Measurements from ENCODE around the gene PLCG1. TPM values are rescaled to one million over a fixed set of nuclear protein-coding genes. Genes with fewer than 3 reads are reported as not detected.

The PLCG1 gene
- total and polyA plus RNA-seq, 2 donors (not counting 3 experiments of a cell fraction or from before 2014, with no cell fraction given), result 164 to 224 TPM

DNA sequence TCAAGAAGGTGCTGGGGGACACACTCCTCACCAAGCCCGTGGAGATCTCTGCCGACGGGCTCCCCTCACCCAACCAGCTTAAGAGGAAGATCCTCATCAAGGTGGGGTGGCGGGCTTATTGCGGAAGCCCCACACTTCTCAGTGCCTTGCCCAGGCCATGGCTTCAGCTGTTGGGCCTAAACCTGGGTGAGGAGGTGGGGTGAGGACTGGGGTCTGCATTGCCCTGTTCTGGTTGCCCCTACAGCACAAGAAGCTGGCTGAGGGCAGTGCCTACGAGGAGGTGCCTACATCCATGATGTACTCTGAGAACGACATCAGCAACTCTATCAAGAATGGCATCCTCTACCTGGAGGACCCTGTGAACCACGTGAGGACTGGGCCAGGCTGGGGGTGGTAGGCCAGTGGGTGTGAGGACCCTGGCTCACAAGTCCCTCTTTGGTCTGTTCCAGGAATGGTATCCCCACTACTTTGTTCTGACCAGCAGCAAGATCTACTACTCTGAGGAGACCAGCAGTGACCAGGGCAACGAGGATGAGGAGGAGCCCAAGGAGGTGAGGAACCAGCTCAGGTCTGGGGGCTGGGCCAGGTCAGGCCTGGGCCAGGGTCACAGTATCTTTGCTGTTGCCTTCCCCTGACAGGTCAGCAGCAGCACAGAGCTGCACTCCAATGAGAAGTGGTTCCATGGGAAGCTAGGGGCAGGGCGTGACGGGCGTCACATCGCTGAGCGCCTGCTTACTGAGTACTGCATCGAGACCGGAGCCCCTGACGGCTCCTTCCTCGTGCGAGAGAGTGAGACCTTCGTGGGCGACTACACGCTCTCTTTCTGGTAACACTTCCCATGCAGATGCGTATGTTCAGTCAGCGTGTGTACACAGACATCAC is 27.9 kb downstream of the PLCG1 start:
- H3K4me1 ChIP-seq (ENCODE audit: control insufficient read depth, extremely low read depth, insufficient read depth, low read length), result no peaks in the 10 kb centered on the region
- H4K20me1 ChIP-seq (replicated peaks; ENCODE audit: control insufficient read depth, extremely low read depth, insufficient read depth, low read length), result no peaks in the 10 kb centered on the region
- no peaks in the 10 kb centered on the region for H3K9me3 ChIP-seq (replicated peaks; ENCODE audit: control insufficient read depth, insufficient read depth, low read length)
- H3K27me3 ChIP-seq (ENCODE audit: control insufficient read depth in 2 of 2, insufficient read depth in 2 of 2, low read length in 2 of 2), result no peaks in the 10 kb centered on the region
- H3K36me3 ChIP-seq (ENCODE audit: control insufficient read depth in 2 of 2, extremely low read depth in 1 of 2, insufficient read depth in 2 of 2, low read length in 2 of 2), result peaks cover 31 to 82% of the 10 kb centered on the region in 2 experiments
- dilution Hi-C loops (cut with MboI; ENCODE audit: extremely low pct_ligation_motif_present, low sequenced_read_pairs), result no loop called here
- ChIA-PET CTCF (interaction anchor here (0.5 to 1.6 kb wide), 2 partner anchors 30 to 283 kb away, joined by 5 read pairs; no protein-coding TSS in a partner anchor), POLR2A (no interaction called here)
- no peak for DNase-seq (ENCODE audit: low read depth, low spot score)
- TF ChIP-seq GATA2 (IDR thresholded peaks at IDR 0.05; ENCODE audit: insufficient read depth, insufficient read length, low read depth, low read length), result no peak
- TF ChIP-seq FOS (IDR thresholded peaks at IDR 0.05; ENCODE audit: borderline replicate concordance, insufficient read depth, low read length), result no peak
- TF ChIP-seq MYC (IDR thresholded peaks at IDR 0.05; ENCODE audit: low read depth, low read length), result no peak
- TF ChIP-seq, protein P1, sequence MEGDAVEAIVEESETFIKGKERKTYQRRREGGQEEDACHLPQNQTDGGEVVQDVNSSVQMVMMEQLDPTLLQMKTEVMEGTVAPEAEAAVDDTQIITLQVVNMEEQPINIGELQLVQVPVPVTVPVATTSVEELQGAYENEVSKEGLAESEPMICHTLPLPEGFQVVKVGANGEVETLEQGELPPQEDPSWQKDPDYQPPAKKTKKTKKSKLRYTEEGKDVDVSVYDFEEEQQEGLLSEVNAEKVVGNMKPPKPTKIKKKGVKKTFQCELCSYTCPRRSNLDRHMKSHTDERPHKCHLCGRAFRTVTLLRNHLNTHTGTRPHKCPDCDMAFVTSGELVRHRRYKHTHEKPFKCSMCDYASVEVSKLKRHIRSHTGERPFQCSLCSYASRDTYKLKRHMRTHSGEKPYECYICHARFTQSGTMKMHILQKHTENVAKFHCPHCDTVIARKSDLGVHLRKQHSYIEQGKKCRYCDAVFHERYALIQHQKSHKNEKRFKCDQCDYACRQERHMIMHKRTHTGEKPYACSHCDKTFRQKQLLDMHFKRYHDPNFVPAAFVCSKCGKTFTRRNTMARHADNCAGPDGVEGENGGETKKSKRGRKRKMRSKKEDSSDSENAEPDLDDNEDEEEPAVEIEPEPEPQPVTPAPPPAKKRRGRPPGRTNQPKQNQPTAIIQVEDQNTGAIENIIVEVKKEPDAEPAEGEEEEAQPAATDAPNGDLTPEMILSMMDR (IDR thresholded peaks at IDR 0.05; ENCODE audit: extremely low read depth in 1 of 2, insufficient read depth in 1 of 2, low read depth in 1 of 2, low read length in 2 of 2), result no peak
- TF ChIP-seq EZH2 (IDR thresholded peaks at IDR 0.05; ENCODE audit: borderline replicate concordance, low read depth, low read length, severe bottlenecking), result no peak
- no peak for TF ChIP-seq JUN (IDR thresholded peaks at IDR 0.05; ENCODE audit: borderline replicate concordance, insufficient read depth, insufficient read length, low read depth)
- TF ChIP-seq, protein P2, sequence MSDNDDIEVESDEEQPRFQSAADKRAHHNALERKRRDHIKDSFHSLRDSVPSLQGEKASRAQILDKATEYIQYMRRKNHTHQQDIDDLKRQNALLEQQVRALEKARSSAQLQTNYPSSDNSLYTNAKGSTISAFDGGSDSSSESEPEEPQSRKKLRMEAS (IDR thresholded peaks at IDR 0.05; ENCODE audit: insufficient read depth, insufficient read length), result no peak
- no peak for TF ChIP-seq POLR2A (IDR thresholded peaks at IDR 0.05; ENCODE audit: low read depth, low read length)
- TF ChIP-seq POLR2AphosphoS5 (IDR thresholded peaks at IDR 0.05; ENCODE audit: insufficient read depth, low read depth, low read length), result no peak
- H3K79me2 ChIP-seq (ENCODE audit: control insufficient read depth, insufficient read depth, low read length), result no peaks in the 10 kb centered on the region
- FAIRE-seq, result no peak
- H2AFZ ChIP-seq (ENCODE audit: low read depth, low read length), result no peak overlapping the region
- no peak overlapping the region for H3K4me2 ChIP-seq (ENCODE audit: insufficient read depth, low read length)
- H3K4me3 ChIP-seq (replicated peaks in 1 of 3; ENCODE audit: insufficient read depth in 1 of 3, low read depth in 1 of 3, low read length in 3 of 3), result no peak overlapping the region
- H3K9ac ChIP-seq (replicated peaks; ENCODE audit: extremely low read depth, insufficient read depth, low read length), result no peak overlapping the region
- no peaks in the 10 kb centered on the region for H3K9me1 ChIP-seq (replicated peaks; ENCODE audit: control insufficient read depth, extremely low read depth, insufficient read depth, low read length)
- intact Hi-C loops (cut with micrococcal nuclease), result no loop called here
- no peak overlapping the region for H3K27ac ChIP-seq (ENCODE audit: insufficient read depth, low read depth, low read length)
- BruUV-seq (replicated peaks), result no TSS peak

Data from endothelial cell of umbilical vein (primary cell).